Suprapubic skin (tissue), 4 donors: ENCODE results near the gene SLC16A3.

Source experiments
- POLR2A ChIP-seq, 2 donors: fragments of 450-650 bp; IDR thresholded peaks; one replicate each; pipeline ENCODE4 v1.6.1; 2017; ENCODE audit warnings: antibody characterized with exemption in 2 of 2, mild to moderate bottlenecking in 2 of 2, moderate library complexity in 2 of 2
- POLR2AphosphoS5 ChIP-seq, 3 donors: sonication (generic); formaldehyde crosslinking; IDR thresholded peaks; one replicate each; pipeline ENCODE4 v1.6.1; 2017; ENCODE audit warnings: antibody characterized with exemption in 3 of 3
- TF ChIP-seq, protein P1 (sequence below), 2 donors: fragments of 200-600 bp in 1 of 2; fragments of 450-650 bp in 1 of 2; sonication (generic) in 1 of 2; IDR thresholded peaks; one replicate each; pipeline ENCODE4 v1.5.1; 2016 to 2019; ENCODE audit warnings: antibody characterized with exemption in 2 of 2, mild to moderate bottlenecking in 1 of 2, moderate library complexity in 1 of 2

DNA sequence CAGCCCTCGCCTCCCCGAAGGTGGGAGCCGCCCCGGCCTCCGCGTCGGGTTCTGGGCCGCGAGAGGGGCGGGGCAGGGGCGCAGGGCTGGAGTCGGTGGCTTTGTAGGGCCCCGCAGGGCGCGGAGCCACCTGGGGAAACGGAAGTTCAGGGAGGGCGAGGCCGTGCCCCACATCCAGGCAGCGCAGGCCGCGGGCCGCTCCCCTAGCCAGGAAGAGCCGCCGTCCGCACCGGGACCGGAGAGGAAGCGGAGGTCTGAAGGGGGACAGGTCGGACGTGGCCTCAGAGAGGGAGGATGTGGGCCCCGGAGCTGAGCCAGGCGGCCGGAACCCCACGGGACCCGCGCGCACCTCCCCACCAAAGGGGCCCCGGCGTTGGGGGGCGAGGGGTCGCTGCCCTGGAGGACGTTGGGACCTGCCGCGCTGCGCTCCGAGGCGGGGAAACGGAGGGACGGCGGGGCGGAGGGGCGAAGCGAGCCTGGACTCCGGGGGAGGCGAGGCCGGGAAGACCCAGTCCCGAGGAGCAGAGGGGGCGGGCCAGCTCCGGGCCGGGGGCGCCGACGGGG, 482 bp upstream of the SLC16A3 start:
- TF ChIP-seq, protein P1, sequence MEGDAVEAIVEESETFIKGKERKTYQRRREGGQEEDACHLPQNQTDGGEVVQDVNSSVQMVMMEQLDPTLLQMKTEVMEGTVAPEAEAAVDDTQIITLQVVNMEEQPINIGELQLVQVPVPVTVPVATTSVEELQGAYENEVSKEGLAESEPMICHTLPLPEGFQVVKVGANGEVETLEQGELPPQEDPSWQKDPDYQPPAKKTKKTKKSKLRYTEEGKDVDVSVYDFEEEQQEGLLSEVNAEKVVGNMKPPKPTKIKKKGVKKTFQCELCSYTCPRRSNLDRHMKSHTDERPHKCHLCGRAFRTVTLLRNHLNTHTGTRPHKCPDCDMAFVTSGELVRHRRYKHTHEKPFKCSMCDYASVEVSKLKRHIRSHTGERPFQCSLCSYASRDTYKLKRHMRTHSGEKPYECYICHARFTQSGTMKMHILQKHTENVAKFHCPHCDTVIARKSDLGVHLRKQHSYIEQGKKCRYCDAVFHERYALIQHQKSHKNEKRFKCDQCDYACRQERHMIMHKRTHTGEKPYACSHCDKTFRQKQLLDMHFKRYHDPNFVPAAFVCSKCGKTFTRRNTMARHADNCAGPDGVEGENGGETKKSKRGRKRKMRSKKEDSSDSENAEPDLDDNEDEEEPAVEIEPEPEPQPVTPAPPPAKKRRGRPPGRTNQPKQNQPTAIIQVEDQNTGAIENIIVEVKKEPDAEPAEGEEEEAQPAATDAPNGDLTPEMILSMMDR (IDR thresholded peaks at IDR 0.05): no peak
- TF ChIP-seq POLR2A (IDR thresholded peaks at IDR 0.05) (no peak), POLR2AphosphoS5 (IDR thresholded peaks at IDR 0.05) (no peak)
